NCI-H2227 treated with DMSO at 0.1 percent for 48 hours (cell line): ENCODE data around the gene SLC9C2.
"Not testable (repeated sequence)": the region's sequence is repeated elsewhere in the genome, so short reads cannot be mapped to it uniquely, and the experiment has no call there.

ENCODE experiments used
- DNase-seq: peaks from one replicate; lab custom pipeline; 2025; lab: John Stamatoyannopoulos, UW

The SLC9C2 gene

GRCh38 chr1:173580071-173580470 is 22.8 kb downstream of the SLC9C2 start:
- no peak for DNase-seq

- DNase-seq: no peak
These were observed 29.3 kb downstream of the SLC9C2 start for GRCh38 chr1:173573596-173573995.

- DNase-seq: no peak
These were observed 30.5 kb downstream of the SLC9C2 start for GRCh38 chr1:173572201-173572873.

GRCh38 chr1:173570370-173571007 is 32.4 kb downstream of the SLC9C2 start:
- DNase-seq: no peak

GRCh38 chr1:173568483-173568882 is 34.4 kb downstream of the SLC9C2 start:
- DNase-seq: no peak

- DNase-seq: not testable (repeated sequence)
These were observed 39.0 kb downstream of the SLC9C2 start for GRCh38 chr1:173563846-173564245.

GRCh38 chr1:173562813-173563212 is 40.1 kb downstream of the SLC9C2 start:
- no peak for DNase-seq

GRCh38 chr1:173561263-173561662 is 41.6 kb downstream of the SLC9C2 start:
- no peak for DNase-seq

GRCh38 chr1:173560285-173560880 is 42.5 kb downstream of the SLC9C2 start:
- DNase-seq: no peak

- no peak for DNase-seq
These were observed 47.1 kb downstream of the SLC9C2 start for GRCh38 chr1:173555651-173556305.

- DNase-seq: no peak
These were observed 48.2 kb downstream of the SLC9C2 start for GRCh38 chr1:173554541-173555250.

GRCh38 chr1:173554089-173554488 is 48.8 kb downstream of the SLC9C2 start:
- no peak for DNase-seq

GRCh38 chr1:173553312-173553711 is 49.6 kb downstream of the SLC9C2 start:
- no peak for DNase-seq

GRCh38 chr1:173551699-173552098 is 51.2 kb downstream of the SLC9C2 start:
- no peak for DNase-seq

GRCh38 chr1:173549813-173550212 is 53.1 kb downstream of the SLC9C2 start:
- DNase-seq: no peak

GRCh38 chr1:173545688-173546087 is 57.2 kb downstream of the SLC9C2 start:
- no peak for DNase-seq

- DNase-seq: no peak
These were observed 66.6 kb downstream of the SLC9C2 start for GRCh38 chr1:173536223-173536622.

GRCh38 chr1:173532237-173532636 is 70.6 kb downstream of the SLC9C2 start:
- no peak for DNase-seq

- DNase-seq: no peak
These were observed 71.8 kb downstream of the SLC9C2 start for GRCh38 chr1:173530795-173531693.

- no peak for DNase-seq
These were observed 73.8 kb downstream of the SLC9C2 start for GRCh38 chr1:173529106-173529505.

- DNase-seq: no peak
These were observed 75.6 kb downstream of the SLC9C2 start for GRCh38 chr1:173527151-173527826.
